Right lobe of liver (tissue), 6 donors: ENCODE measurements around the gene ART3. TPM values are rescaled to one million over a fixed set of nuclear protein-coding genes. Genes with fewer than 3 reads are reported as not detected.

ENCODE experiments used
- ATAC-seq, 4 donors: fragments of 200-7000 bp; cut with Tn5 transposase; one replicate each; pipeline ENCODE4 v1.9.1; 2020; ENCODE audit warnings: mild to moderate bottlenecking in 4 of 4, moderate library complexity in 4 of 4
- DNase-seq, 3 donors: peaks; one replicate each; pipeline ENCODE4 v3.0.0-alpha.2; 2020
- H3K27ac ChIP-seq, 3 donors: fragments of 200-600 bp; one replicate each; pipeline ENCODE4 v1.8.0; 2022
- H3K27me3 ChIP-seq, 2 donors: fragments of 200-600 bp; one replicate each; pipeline ENCODE4 v1.8.0; 2022
- H3K36me3 ChIP-seq, 4 donors: fragments of 200-600 bp; sonication (generic) in 1 of 4; one replicate each; pipeline versions ENCODE4 v1.5.1 to v1.8.0; 2017 to 2022; ENCODE audit warnings: control low read depth in 1 of 4
- H3K4me1 ChIP-seq, 4 donors: fragments of 200-600 bp; sonication (generic) in 1 of 4; one replicate each; pipeline versions ENCODE4 v1.5.1 to v1.8.0; 2017 to 2022; ENCODE audit warnings: control low read depth in 1 of 4
- H3K4me3 ChIP-seq, 3 donors: fragments of 200-600 bp; one replicate each; pipeline ENCODE4 v1.8.0; 2022
- H3K9me3 ChIP-seq, 4 donors: fragments of 200-600 bp; sonication (generic) in 1 of 4; one replicate each; pipeline versions ENCODE4 v1.5.1 to v1.8.0; 2017 to 2022; ENCODE audit warnings: control low read depth in 1 of 4
- CTCF ChIP-seq, 4 donors: fragments of 200-600 bp in 3 of 4; fragments of 450-650 bp in 1 of 4; IDR thresholded peaks; one replicate each; pipeline versions ENCODE4 v1.5.1 to v1.8.0; 2016 to 2022; ENCODE audit warnings: antibody characterized with exemption in 4 of 4, mild to moderate bottlenecking in 2 of 4
- POLR2A ChIP-seq: fragments of 450-650 bp; IDR thresholded peaks from one replicate; pipeline ENCODE4 v1.6.1; 2017; ENCODE audit warnings: antibody characterized with exemption, mild to moderate bottlenecking
- WGBS: methylation state at CpG from one replicate; pipeline ENCODE4 v1.1.6; 2018; ENCODE audit warnings: low coverage, low lambda C conversion rate; ENCODE audit not compliant: insufficient coverage; ENCODE audit errors: missing lambda C conversion rate; 5-methylcytosine and 5-hydroxymethylcytosine counted together
- intact Hi-C, 2 donors: fragments of 100-400 bp; cut with DNase I; formaldehyde crosslinking; loops; one replicate each; pipeline versions ENCODE4 v1.11.2 to v1.14.1; 2022
- total RNA-seq, 6 experiments: library from RNA; depleted of rRNA in 2 of 6; stranded (reverse); fragments of >200 nt in 2 of 6; fragmentation: NEBNext Ultra II Directional in 3 of 6; extraction: Animal tissue kit (Norgen Biotek cat#: 25700) in 3 of 6; gene quantifications; one replicate each; pipeline versions ENCODE4 v1.1.0 to v1.2.4, GENCODE V29; 2016 to 2023
- donor health status: DM: no; HTN: yes; CAD: no.
- donor health status: DM: no; HTN: no; CAD: no.
- donor health status: DM: no; HTN: no; CAD: no.
- donor health status: DM: no; HTN: yes; CAD: no.
- donor health status: DM: no; HTN: yes; CAD: no.

The ART3 gene
- total RNA-seq, 6 experiments from 2014 or later = not detected

- H3K9me3 ChIP-seq = no peaks in the 10 kb centered on the region
- H3K36me3 ChIP-seq = no peaks in the 10 kb centered on the region
- H3K27me3 ChIP-seq = no peaks in the 10 kb centered on the region
- no peak for TF ChIP-seq POLR2A
- no peak for TF ChIP-seq CTCF (IDR thresholded peaks at IDR 0.05)
- H3K27ac ChIP-seq = no peak overlapping the region
- H3K4me1 ChIP-seq = peaks cover 0 to 15% (median 1%) of the 10 kb centered on the region in 4 donors
- DNase-seq (no peak), ATAC-seq (peak in 2 of 4 donors; percentile 32 to 44)
- no peak overlapping the region for H3K4me3 ChIP-seq
- intact Hi-C loops = loop anchor here in 1 of 2 donors (10.0 kb wide), 1 partner anchor 169 kb away; no protein-coding TSS in a partner anchor
- WGBS = 65% methylated on average over 3 of the region's 3 CpGs
Measured at GRCh38 chr4:76083386-76083988, 9.0 kb downstream of the ART3 start.

GRCh38 chr4:76084542-76084941, 10.0 kb downstream of the ART3 start:
- no peak for TF ChIP-seq CTCF (IDR thresholded peaks at IDR 0.05)
- TF ChIP-seq POLR2A = no peak
- H3K27me3 ChIP-seq = no peaks in the 10 kb centered on the region
- DNase-seq = no peak
- no peaks in the 10 kb centered on the region for H3K36me3 ChIP-seq
- WGBS = 78% methylated on average over 1 of the region's 1 CpG
- peak in 3 of 4 donors; percentile 34 to 68 (median 43) for ATAC-seq
- H3K9me3 ChIP-seq = no peaks in the 10 kb centered on the region
- no peak overlapping the region for H3K4me3 ChIP-seq
- intact Hi-C loops = loop anchor here in 1 of 2 donors (10.0 kb wide), 1 partner anchor 170 kb away; no protein-coding TSS in a partner anchor
- peaks cover 0 to 15% (median 1%) of the 10 kb centered on the region in 4 donors for H3K4me1 ChIP-seq
- no peak overlapping the region for H3K27ac ChIP-seq

GRCh38 chr4:76087007-76087769, 12.7 kb downstream of the ART3 start:
- no peak for TF ChIP-seq POLR2A
- TF ChIP-seq CTCF (IDR thresholded peaks at IDR 0.05) = peak; percentile 35 to 67 (median 60)
- DNase-seq (peak in 2 of 3 donors; percentile 24 to 66), ATAC-seq (peak; percentile 91 to 97 (median 95))
- intact Hi-C loops = loop anchor here in 1 of 2 donors (10.0 kb wide), 1 partner anchor 172 kb away; no protein-coding TSS in a partner anchor
- Histone ChIP-seq H3K27ac (no peak overlapping the region), H3K27me3 (no peaks in the 10 kb centered on the region), H3K9me3 (no peaks in the 10 kb centered on the region), H3K4me3 (no peak overlapping the region), H3K4me1 (peaks cover 0 to 15% (median 1%) of the 10 kb centered on the region in 4 donors), H3K36me3 (no peaks in the 10 kb centered on the region)
- 10% methylated on average over 12 of the region's 13 CpGs for WGBS

GRCh38 chr4:76088719-76089118, 14.2 kb downstream of the ART3 start:
- WGBS = 94% methylated on average over 2 of the region's 2 CpGs
- Histone ChIP-seq H3K9me3 (no peaks in the 10 kb centered on the region), H3K27ac (no peak overlapping the region), H3K4me3 (no peak overlapping the region), H3K27me3 (no peaks in the 10 kb centered on the region), H3K36me3 (no peaks in the 10 kb centered on the region), H3K4me1 (peaks cover 0 to 13% (median 1%) of the 10 kb centered on the region in 4 donors)
- intact Hi-C loops = loop anchor here in 1 of 2 donors (10.0 kb wide), 1 partner anchor 174 kb away; no protein-coding TSS in a partner anchor
- TF ChIP-seq CTCF (IDR thresholded peaks at IDR 0.05) = no peak
- no peak for TF ChIP-seq POLR2A
- DNase-seq (no peak), ATAC-seq (no peak)
